ENCODE measurements around the gene TM4SF1.
"Not testable (repeated sequence)": the region's sequence is repeated elsewhere in the genome, so short reads cannot be mapped to it uniquely, and the experiment has no call there.

TM4SF1 gene

DNA sequence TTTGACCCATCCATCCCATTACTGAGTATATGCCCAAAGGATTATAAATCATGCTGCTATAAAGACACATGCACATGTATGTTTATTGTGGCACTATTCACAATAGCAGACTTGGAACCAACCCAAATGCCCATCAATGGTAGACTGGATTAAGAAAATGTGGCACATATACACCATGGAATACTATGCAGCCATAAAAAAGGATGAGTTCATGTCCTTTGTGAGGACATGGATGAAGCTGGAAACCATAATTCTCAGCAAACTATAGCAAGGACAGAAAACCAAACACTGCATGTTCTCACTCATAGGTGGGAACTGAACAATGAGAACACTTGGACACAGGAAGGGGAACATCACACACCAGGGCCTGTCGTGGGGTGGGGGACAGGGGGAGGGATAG, 40.0 kb downstream of the TM4SF1 start:
- DNase-seq: not testable (repeated sequence)

DNA sequence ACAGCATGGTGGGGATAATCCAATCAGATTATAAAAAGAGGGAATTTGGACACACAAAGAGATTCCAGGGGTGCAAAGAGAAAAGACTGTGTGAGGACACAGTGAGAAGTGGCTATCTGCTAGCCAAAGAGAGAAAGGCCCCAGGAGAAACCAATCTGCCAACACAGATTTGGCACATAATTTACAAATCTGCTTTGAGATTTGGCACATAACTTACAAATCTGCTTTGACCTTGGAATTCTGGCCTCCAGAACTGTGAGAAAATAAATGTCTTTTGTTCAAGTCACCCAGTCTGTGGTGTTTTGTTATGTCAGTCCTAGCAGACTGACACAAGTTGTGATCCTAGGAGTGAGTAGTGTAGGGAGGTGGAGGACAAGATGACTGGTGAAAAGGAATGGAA, 40.5 kb downstream of the TM4SF1 start:
- no peak for DNase-seq

DNA sequence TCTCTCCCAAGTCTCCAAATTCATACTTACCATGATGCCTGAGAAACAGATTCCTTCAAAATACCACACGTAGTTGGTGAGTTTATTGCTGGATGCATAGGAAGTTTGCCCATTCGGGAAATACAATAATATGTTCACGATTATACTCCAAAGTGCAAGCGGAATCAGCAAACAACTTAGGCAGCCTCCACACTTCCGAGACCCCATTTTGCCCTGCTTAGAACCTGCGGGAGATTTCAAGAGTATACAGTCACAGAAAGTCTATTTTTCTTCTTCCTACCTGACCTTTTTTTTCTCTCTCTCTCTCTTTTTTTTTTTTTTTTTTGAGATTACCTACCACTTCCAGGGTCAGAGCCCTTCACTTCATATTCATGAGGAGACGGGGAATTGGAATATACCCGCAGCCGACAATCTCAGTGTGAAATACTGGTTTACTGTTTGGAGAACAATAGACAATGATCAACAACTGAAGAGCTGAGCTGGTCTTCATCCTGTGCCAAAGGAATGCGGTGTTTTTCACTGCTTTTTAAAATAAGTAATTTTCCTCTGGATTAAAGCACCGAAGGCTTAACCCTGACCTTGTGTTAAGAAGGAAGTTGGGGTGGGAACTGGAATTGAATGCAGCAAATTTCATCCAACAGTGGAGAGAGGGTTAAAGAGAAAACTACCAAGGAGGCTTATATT, 44.1 kb downstream of the TM4SF1 start, which contains the start of gene TM4SF18:
TSS of gene TM4SF18 (minus strand) at position 461 of the 684 bp plus-strand sequence. CDS start at position 207, 254 bp downstream.
- no peak for DNase-seq

DNA sequence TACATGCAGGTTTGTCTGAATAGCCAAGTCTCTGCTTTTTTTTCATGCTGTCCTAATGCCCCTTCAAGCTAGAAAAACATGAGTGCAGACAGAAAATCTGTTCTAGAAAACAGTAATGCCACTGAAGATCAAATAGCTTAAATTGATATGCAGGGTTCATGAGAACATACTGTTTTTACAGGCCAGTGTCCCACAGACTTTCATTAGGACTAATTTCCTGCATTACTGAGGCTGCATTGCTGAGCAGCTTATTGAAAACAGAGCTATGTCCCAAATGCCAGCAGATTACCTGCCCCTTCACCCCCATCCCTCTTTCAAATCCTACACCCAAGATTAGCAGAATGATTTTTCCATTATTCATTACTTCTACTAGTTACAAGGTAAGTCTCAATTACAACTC, 44.7 kb downstream of the TM4SF1 start:
- no peak for DNase-seq

DNA sequence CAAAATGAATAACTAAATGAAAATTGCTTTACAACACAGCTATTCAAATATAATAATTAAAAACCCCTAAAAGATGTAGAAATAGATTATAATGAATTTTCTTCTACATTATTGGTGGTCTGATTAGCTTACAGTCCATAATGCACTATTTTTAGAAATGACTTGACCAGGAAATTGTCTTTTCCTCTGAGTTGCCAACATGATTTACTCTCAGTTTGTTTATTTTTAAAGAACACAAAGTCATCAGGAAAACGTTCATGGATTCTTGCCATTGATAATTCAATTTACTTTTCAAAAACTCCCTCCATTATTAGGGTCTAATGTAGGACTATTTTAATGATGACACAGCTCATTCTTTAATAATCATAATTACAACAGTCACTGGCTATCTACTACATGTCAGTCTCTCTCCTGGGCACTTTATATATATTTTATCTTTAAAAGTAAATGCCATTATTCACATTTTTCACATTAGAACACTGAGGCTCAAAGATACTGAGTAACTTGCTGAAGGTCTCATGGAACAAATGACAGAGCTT, 45.2 kb downstream of the TM4SF1 start:
- DNase-seq: no peak

DNA sequence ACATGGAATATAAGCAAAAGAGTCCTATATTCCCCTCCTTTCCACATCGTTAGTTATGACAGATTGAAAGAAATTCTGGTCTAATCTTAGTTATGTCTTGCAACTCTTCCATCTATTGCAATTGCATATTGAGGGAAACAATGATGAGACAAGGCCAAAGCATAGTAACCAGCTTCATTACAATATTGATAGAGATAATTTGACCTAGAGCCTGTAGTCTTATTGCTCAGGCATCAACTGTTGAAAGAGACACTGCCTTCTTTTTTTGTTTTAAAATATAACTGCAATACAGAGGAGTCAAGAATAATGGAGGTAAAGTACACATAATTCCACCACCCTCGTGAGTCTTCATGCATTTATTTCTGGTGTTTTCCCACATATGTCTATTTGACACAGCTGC, 46.1 kb downstream of the TM4SF1 start:
- DNase-seq: no peak

DNA sequence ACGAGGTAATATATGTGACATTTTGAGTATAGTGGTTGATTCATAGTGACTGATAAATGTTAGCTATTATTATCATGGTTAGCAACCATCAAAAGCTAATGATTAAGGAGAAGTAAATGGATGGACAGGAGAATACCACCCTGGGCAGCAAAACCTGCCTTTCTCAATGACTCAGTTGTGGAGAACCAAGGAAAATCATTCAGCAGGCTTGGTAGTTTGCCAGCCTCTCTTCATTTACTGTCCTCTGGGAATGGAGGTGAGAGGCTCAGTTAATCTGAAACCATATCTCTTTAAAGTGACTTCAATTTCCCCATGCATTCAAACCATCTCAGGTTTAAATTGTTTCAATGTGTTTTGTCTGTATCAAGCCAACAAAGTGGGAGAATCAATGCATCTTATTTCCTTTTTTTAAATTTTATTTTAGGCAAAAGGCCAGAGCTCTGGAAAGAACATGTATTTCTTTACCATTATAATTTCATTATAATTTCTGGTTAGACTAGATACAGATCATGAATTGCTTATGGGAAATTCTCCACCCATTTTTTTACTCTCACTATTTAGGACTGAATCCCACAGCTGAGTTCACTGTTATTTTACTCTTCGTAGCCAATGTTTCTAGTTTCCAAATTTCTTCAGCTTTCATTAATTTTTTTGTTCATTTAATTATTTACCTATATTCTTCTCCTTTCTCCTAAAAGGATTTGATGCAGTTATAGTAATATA, 46.7 kb downstream of the TM4SF1 start:
- no peak for DNase-seq

DNA sequence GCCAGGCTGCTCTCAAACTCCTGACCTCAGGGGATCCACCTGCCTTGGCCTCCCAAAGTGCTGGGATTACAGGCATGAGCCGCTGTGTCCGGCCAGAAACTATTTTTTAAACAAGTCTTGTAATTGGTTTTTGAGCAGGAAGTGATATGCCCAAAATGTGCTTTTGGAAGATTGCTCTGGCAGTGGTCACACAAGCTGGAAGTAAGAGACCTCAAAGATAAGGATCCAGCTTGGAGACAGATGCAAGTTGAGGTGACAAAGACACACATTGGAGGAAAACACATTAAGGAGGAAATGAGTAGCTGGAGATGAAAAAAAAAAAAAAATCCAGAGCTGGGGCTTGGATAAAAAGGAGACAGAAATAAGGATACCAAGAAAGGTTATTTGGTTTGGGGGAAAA, 50.3 kb downstream of the TM4SF1 start:
- no peak for DNase-seq

DNA sequence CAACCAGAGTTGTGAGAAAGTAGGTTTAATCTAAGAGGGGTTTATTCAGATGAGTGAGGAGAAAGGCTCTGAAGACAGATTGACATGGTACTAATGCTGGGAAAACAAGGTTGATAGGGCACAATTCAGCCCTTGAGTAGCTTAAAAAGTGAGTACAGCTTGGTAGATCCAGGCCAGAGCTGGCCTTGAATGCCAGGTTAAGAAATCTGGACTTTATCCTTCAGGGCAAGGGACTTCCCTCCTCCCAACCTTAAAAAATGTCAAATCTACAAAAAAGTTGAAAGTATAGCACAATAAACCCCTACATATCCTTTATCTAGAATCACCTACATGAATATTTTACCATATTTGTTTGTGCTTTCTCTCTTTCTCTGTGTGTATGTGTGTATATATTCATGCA, 51.9 kb downstream of the TM4SF1 start:
- DNase-seq: no peak

DNA sequence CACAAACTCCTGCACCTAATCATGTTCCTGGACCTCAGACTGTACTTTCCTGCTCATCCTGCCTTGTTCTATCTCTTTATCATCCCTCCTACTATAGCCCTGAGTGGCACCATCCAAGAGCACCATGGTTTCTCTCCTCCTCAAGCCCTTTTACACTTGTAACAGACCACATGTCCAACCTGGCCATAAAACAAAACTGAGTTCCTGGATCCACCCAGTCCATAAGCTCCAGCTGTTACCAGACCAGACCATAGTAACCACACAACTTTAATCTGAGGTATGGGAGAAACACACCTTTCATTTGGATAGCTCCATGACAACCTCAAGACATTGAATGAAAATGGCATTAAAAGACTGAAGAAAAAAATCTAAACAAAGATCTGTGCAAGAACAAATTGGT, 53.1 kb downstream of the TM4SF1 start:
- no peak for DNase-seq

DNA sequence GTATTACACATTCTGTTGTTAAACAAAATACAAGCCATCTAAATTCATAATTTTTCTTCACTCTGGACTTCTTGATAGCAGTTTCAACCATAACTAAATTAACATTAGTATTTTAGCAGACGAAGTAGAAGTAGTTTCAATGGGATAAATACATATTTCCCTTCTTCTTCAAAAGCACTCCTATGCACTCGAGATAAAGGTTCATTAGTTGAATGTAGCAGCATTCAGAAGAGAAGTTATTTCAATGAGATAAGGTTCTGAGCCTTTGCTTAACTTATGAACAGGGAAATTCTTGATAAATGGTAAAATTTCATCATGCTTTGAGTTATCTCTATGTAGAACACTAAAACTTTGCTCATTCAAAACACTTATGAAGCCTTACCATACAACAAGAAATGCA, 55.8 kb downstream of the TM4SF1 start:
- DNase-seq: no peak

DNA sequence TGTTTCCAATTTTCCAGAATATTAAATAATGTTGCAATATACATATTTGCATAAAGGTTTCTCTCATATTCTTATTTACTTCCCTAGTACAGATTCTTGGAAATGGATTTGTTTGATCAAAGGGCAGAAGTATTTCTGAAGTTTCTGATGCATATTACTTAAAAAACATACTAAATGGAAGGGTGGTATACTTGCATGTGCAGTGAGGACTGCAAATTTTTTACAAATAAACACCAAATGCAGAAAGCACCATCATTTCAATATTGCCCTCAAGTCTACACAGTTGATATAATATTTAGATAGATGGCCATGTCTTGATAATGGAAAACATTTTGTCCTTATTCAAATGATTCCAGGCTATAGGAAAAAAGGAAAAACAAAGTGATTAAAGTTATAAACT, 56.3 kb downstream of the TM4SF1 start:
- no peak for DNase-seq

DNA sequence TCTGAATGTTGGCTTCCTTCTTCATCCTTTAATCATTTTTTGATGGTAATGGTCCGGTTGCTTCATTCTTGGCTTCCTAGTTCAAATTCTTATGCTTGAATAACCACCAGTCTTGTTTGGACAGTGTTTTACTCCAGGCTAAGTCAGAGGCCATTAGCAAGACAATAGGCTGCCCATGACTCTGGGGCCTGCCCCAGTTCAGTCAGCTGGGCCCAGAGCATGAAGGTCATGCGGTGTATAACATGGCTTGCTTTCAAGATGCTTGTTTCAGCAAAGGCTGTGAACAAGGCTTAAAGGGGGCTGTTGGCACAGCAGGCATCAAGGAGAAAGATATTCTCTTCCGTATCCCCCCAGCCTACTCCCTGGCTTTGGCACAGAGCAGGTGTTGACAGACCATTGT, 57.7 kb downstream of the TM4SF1 start:
- DNase-seq: no peak

Data from CD4-positive, alpha-beta T cell treated with Interleukin-17A for 4 hours (primary cell).